HepG2 (cell line): ENCODE data around the gene ATXN1L. TPM values are rescaled to one million over a fixed set of nuclear protein-coding genes. Genes with fewer than 3 reads are reported as not detected.

ENCODE experiments used
- CERS6 ChIP-seq: sonication (generic); formaldehyde crosslinking; IDR thresholded peaks from 2 replicates; pipeline ENCODE4 v1.5.0; 2020; ENCODE audit warnings: missing genetic modification reagents
- CREBL2 ChIP-seq: sonication (generic); formaldehyde crosslinking; IDR thresholded peaks from 2 replicates; pipeline ENCODE4 v1.8.1; 2023; ENCODE audit warnings: missing genetic modification reagents, mild to moderate bottlenecking, borderline replicate concordance
- DNMT1 ChIP-seq: sonication (generic); formaldehyde crosslinking; IDR thresholded peaks from 2 replicates; pipeline ENCODE4 v1.5.1; 2020; ENCODE audit warnings: mild to moderate bottlenecking, missing genetic modification reagents
- FOSL1 ChIP-seq: sonication (generic); formaldehyde crosslinking; IDR thresholded peaks from 2 replicates; pipeline ENCODE4 v1.9.0; 2021; ENCODE audit warnings: missing genetic modification reagents, borderline replicate concordance
- FOXM1 ChIP-seq: sonication (generic); formaldehyde crosslinking; IDR thresholded peaks from 2 replicates; pipeline ENCODE4 v1.5.0; 2020; ENCODE audit warnings: missing genetic modification reagents
- HNRNPLL ChIP-seq: fragments of 200-400 bp; formaldehyde crosslinking; IDR thresholded peaks from 2 replicates; pipeline ENCODE4 v1.6.1; 2017; ENCODE audit warnings: mild to moderate bottlenecking, low read depth, low read length; ENCODE audit not compliant: poor library complexity, severe bottlenecking
- HNRNPUL1 ChIP-seq: fragments of 200-400 bp; formaldehyde crosslinking; IDR thresholded peaks from 2 replicates; pipeline ENCODE4 v1.6.1; 2017; ENCODE audit warnings: low read depth, mild to moderate bottlenecking, low read length, moderate library complexity
- ISX ChIP-seq: sonication (generic); formaldehyde crosslinking; conservative IDR thresholded peaks from 2 replicates; pipeline ENCODE4 v1.5.0; 2020; ENCODE audit warnings: missing genetic modification reagents
- MIER2 ChIP-seq: IDR thresholded peaks from 2 replicates; pipeline ENCODE4 v1.6.1; 2016; ENCODE audit warnings: missing biosample characterization, missing genetic modification reagents
- MNT ChIP-seq: fragments of 450-650 bp; IDR thresholded peaks from 2 replicates; pipeline ENCODE4 v1.6.1; 2016
- ONECUT2 ChIP-seq: sonication (generic); formaldehyde crosslinking; IDR thresholded peaks from 2 replicates; pipeline ENCODE4 v1.4.0; 2020; ENCODE audit warnings: missing genetic modification reagents
- PAX8 ChIP-seq: sonication (generic); formaldehyde crosslinking; IDR thresholded peaks from 2 replicates; pipeline ENCODE4 v1.8.0; 2022; ENCODE audit warnings: mild to moderate bottlenecking, missing genetic modification reagents, borderline replicate concordance
- PRDM4 ChIP-seq: sonication (generic); formaldehyde crosslinking; IDR thresholded peaks from 2 replicates; pipeline ENCODE4 v1.9.0; 2021; ENCODE audit warnings: missing genetic modification reagents, borderline replicate concordance
- PRPF4 ChIP-seq: fragments of 200-400 bp; formaldehyde crosslinking; IDR thresholded peaks from 2 replicates; pipeline ENCODE4 v1.6.1; 2016; ENCODE audit warnings: low read length, low read depth; ENCODE audit not compliant: poor library complexity, severe bottlenecking
- SAFB2 ChIP-seq: sonication (generic); formaldehyde crosslinking; IDR thresholded peaks from 2 replicates; pipeline ENCODE4 v1.5.1; 2020; ENCODE audit warnings: missing genetic modification reagents, low read depth, mild to moderate bottlenecking, borderline replicate concordance
- SMARCC2 ChIP-seq: fragments of 450-650 bp; IDR thresholded peaks from 2 replicates; pipeline ENCODE4 v1.6.1; 2017; ENCODE audit warnings: antibody characterized with exemption, mild to moderate bottlenecking
- SMYD3 ChIP-seq: sonication (generic); formaldehyde crosslinking; IDR thresholded peaks from 2 replicates; pipeline ENCODE4 v1.8.1; 2023; ENCODE audit warnings: mild to moderate bottlenecking, missing genetic modification reagents
- ZNF343 ChIP-seq: sonication (generic); formaldehyde crosslinking; IDR thresholded peaks from 2 replicates; pipeline ENCODE4 v1.4.0; 2020; ENCODE audit warnings: mild to moderate bottlenecking, missing genetic modification reagents
- ZNF44 ChIP-seq: sonication (generic); formaldehyde crosslinking; IDR thresholded peaks from 2 replicates; pipeline ENCODE4 v1.5.1; 2020; ENCODE audit warnings: mild to moderate bottlenecking, missing genetic modification reagents
- ZNF775 ChIP-seq: sonication (generic); formaldehyde crosslinking; IDR thresholded peaks from 2 replicates; pipeline ENCODE4 v1.4.0; 2020; ENCODE audit warnings: missing genetic modification reagents, mild to moderate bottlenecking, moderate library complexity, borderline replicate concordance
- ZNF780A ChIP-seq: sonication (generic); formaldehyde crosslinking; IDR thresholded peaks from 2 replicates; pipeline ENCODE4 v1.8.0; 2022; ENCODE audit warnings: mild to moderate bottlenecking, missing genetic modification reagents, moderate library complexity
- ZSCAN9 ChIP-seq: IDR thresholded peaks from 2 replicates; pipeline ENCODE4 v1.6.1; 2016; ENCODE audit warnings: borderline replicate concordance
- ZZZ3 ChIP-seq: sonication (generic); formaldehyde crosslinking; IDR thresholded peaks from 2 replicates; pipeline ENCODE4 v1.4.0; 2020; ENCODE audit warnings: missing genetic modification reagents, mild to moderate bottlenecking, borderline replicate concordance
- polyA plus RNA-seq, 8 experiments: library from polyadenylated mRNA; depleted of rRNA in 3 of 8; stranded (reverse) in 7 of 8; unstranded in 1 of 8; fragments of >200 nt; fragmentation: Illumina TruSeq in 4 of 8; extraction: Trizol in 4 of 8; gene quantifications; 2 replicates each; pipeline versions ENCODE4 v1.2.1 to v1.2.3, GENCODE V29; 2011 to 2016; ENCODE audit warnings: low read depth in 4 of 8, missing spikeins in 1 of 8, mixed read lengths in 1 of 8; ENCODE audit not compliant: insufficient read depth in 1 of 8
- total RNA-seq, 5 experiments: library from RNA; depleted of rRNA; stranded (reverse); fragments of >200 nt; fragmentation: Illumina TruSeq; extraction: Trizol; gene quantifications; 2 replicates each; pipeline ENCODE4 v1.2.3, GENCODE V29; 2016; ENCODE audit warnings: low read depth in 1 of 5

The ATXN1L gene
- total and polyA plus RNA-seq, 2 of the 13 experiments (the other 11 are each of a cell fraction or from before 2014, with no cell fraction given), result 20.0 to 22.4 TPM

- no peak for TF ChIP-seq ONECUT2 (CRISPR knock-in tag)
- no peak; the same call in 1 of the 2 replicates for TF ChIP-seq DNMT1 (CRISPR knock-in tag)
- no peak for TF ChIP-seq FOXM1 (CRISPR knock-in tag)
- TF ChIP-seq FOSL1 (CRISPR knock-in tag), result no peak
- peak; percentile 90; the same call in 1 of the 2 replicates for TF ChIP-seq SMARCC2
- peak; percentile 90; the same call in 1 of the 2 replicates for TF ChIP-seq SMYD3 (CRISPR knock-in tag)
- TF ChIP-seq ZNF44 (CRISPR knock-in tag), result peak; percentile 72; the same call in 1 of the 2 replicates
- TF ChIP-seq PRDM4 (CRISPR knock-in tag), result no peak
- TF ChIP-seq ZNF775 (CRISPR knock-in tag), result no peak; the same call in 1 of the 2 replicates
- TF ChIP-seq CERS6 (CRISPR knock-in tag), result no peak; the same call in none of the 2 replicates
- peak; percentile 15; the same call in 1 of the 2 replicates for TF ChIP-seq ISX
- TF ChIP-seq ZZZ3 (CRISPR knock-in tag), result peak; percentile 64; the same call in 1 of the 2 replicates
- TF ChIP-seq HNRNPUL1, result no peak
- no peak for TF ChIP-seq PRPF4
- TF ChIP-seq ZNF343 (CRISPR knock-in tag), result no peak
- peak; percentile 48 for TF ChIP-seq HNRNPLL
- 0 out of 2 replicates have a peak, but pooled peaks have one; percentile 21 for TF ChIP-seq ZNF780A (CRISPR knock-in tag)
- TF ChIP-seq CREBL2 (CRISPR knock-in tag), result no peak
- 0 out of 2 replicates have a peak, but pooled peaks have one; percentile 35 for TF ChIP-seq MIER2 (CRISPR knock-in tag)
- TF ChIP-seq MNT, result no peak; the same call in 1 of the 2 replicates
- peak; percentile 97 for TF ChIP-seq SAFB2 (CRISPR knock-in tag)
- TF ChIP-seq PAX8, result no peak
- 0 out of 2 replicates have a peak, but pooled peaks have one; percentile 85 for TF ChIP-seq ZSCAN9
These were observed at the start of gene ATXN1L (continued) for GRCh38 chr16:71845639-71846430.
